Measurements from ENCODE around the gene MYO1C. TPM values are rescaled to one million over a fixed set of nuclear protein-coding genes. Genes with fewer than 3 reads are reported as not detected.
"Not testable (repeated sequence)": the region's sequence is repeated elsewhere in the genome, so short reads cannot be mapped to it uniquely, and the experiment has no call there.

MYO1C gene
- total RNA-seq, 1 donor from 2014 or later, result 134 TPM

GRCh38 chr17:1467898-1468492 is 24.5 kb downstream of the MYO1C start:
- DNase-seq (ENCODE audit: low read depth in 2 of 2), result no peak

GRCh38 chr17:1467258-1467657 is 25.2 kb downstream of the MYO1C start:
- no peak for DNase-seq (ENCODE audit: low read depth in 2 of 2)

- DNase-seq (ENCODE audit: low read depth in 2 of 2), result no peak
These were observed 28.3 kb downstream of the MYO1C start for GRCh38 chr17:1464186-1464585.

DNA sequence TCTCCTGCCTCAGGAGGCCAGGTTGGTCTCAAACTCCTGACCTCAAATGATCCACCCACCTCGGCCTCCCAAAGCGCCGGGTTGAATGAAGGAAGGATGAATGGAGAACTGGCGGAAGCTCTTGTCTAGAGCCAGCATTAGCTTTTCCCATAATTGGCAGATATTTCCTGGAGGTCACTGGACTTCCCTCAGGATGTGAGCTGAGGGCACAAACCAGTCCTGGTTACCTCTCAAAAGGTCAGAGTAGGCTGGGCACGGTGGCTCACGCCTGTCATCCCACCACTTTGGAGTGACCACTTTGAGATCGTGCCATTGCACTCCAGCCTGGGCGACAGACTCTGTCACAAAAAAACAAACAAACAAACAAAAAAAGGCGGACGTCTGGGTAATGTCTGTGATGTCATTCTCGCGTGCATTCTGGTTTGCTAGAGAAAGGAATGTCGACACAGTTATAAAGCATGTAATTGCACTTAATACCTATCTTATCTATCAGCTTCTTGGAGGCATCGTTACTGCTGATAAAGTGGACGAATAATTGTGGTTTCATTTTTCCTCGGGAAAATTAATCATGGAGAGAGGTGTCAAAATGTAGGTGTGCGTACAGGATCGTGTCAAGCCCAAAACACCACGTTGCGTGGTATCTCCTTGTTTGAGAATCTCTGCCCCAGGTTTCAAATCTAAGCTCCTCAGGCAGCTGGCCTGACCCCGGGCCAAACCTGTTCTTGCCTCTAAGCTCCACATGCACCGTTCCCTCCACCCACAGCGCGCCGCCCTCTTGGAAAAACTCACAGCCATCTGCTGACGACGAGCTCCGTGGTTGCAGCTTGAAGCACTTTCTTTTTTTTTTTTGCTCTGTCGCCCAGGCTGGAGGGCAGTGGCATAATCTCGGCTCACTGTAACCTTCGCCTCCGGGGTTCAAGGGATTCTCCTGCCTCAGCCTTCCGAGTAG is 30.0 kb downstream of the MYO1C start:
- peak in 1 of 2 donors; percentile 70 for DNase-seq (ENCODE audit: low read depth in 2 of 2)

DNA sequence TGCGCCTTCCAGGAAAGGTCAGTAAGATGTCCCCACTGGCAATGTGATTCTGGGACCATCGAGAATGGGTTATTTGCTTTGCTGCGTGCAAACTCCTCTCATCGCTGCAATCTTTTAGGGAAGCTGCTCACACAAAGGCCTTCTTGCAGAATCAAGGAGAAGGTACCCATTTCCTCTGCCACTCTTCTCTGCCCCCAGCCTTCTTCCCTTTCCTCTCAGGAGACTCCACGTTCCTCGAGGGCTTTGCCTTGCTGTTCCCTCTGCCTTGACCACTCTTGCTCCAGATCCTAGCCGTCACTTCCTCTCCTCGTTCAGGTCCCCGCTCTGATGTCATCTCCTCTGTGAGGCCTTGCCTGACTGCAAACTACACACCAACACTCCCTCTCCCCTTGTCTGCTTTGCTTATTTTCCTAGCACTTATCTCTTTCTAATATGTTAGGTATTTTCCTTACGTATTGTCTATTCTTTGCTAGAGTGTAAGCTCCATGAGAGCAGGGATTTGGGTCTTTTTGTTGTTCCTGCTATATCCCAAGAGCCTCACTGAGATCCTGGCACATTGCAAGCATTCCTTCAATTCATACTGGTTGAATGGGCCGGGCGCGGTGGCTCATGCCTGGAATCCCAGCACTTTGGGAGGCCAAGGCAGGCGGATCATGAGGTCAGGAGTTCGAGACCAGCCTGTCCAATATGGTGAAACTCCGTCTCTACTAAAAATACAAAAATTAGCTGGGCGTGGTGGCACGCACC is 31.1 kb downstream of the MYO1C start:
- DNase-seq (ENCODE audit: low read depth in 2 of 2), result peak in 1 of 2 donors; percentile 20

DNA sequence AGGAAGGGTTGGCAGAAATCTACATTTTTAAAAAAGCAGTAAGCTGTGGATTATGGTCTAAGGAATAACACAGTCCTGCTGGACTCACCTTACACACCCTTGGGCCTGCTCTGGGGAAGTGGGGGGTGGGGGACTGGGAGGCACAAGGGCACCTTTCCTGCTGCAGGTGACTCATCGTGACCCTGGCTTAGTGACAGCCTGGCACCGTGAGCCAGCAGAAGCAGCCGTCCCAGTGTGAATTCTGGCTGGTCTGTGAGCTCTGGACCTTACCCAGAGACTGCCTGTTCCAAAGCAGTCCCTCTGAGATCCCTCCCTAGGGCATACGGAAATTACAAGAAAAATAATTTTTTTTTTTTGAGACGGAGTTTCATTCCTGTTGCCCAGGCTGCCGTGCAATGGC is 32.3 kb downstream of the MYO1C start:
- peak; percentile 40 to 55 for DNase-seq (ENCODE audit: low read depth in 2 of 2)

DNA sequence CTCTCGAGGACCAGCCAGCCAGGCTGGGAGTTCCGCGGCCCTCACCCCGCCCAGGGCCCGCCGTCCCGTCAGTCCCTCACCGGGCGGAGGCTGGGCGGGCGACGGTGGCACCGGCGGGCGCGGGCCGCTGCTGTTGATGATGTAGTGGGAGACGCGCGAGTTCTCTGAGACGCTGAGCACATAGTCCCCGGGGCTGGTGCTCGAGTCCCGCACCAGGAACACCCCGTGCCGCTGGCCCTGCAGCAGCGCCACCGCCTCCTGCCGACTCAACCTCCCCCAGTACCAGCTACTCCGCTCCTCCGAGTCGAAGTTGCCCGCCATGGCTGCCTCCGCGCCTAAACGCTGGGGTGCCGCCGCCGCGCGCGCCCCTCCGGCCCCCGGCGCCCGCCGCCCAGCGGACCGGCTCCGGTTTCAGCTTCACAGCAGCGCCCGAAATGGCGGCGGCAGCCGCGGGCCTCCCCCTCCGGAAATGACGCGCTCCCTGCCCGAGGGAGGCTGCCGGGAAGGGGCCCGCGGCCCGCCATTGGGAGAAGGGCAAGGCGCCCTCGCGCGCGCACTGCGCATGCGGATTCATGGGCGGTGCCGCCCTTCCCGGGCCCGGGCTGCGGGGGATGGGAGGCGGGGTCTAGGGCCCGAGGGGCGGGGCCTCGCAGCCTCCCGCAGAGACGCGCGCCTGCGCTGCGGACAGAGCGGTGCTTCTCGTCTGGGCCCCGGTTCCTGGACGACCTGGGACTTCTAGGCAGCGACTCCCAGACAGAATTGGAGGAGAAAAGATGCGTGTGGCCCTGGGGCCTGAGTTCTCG is 36.5 kb downstream of the MYO1C start, which contains the start of gene CRK:
Gene CRK (minus strand): TSS at position 436 of the 803 bp plus-strand sequence. CDS start 115 bp downstream, at position 321.
- peak; percentile 96 to 98 for DNase-seq (ENCODE audit: low read depth in 2 of 2)

GRCh38 chr17:1455291-1455796 is 37.1 kb downstream of the MYO1C start:
- DNase-seq (ENCODE audit: low read depth in 2 of 2), result peak; percentile 72 to 76

DNA sequence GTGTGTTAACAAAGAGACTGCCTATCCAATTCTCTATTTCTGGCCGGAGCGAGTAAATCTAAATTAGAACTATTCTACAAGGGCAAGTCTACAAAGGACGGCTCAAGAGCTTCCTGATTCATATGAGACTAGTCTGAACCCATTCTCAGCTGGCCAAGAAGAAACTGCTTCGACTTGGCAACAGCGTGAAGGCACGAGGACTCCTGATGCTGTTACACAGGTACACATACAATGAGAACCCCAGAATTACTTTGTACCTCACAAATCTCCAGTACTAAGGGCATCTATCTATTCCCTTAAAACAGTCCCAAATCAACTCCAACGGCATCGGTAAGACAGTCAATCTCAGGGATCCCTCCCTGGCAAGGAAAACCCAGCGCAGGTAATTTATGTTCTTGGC is 37.9 kb downstream of the MYO1C start:
- DNase-seq (ENCODE audit: low read depth in 2 of 2), result peak in 1 of 2 donors; percentile 46

GRCh38 chr17:1453694-1454093 is 38.8 kb downstream of the MYO1C start:
- not testable (repeated sequence) for DNase-seq (ENCODE audit: low read depth in 2 of 2)

GRCh38 chr17:1452836-1453235 is 39.6 kb downstream of the MYO1C start:
- no peak for DNase-seq (ENCODE audit: low read depth in 2 of 2)

- DNase-seq (ENCODE audit: low read depth in 2 of 2), result not testable (repeated sequence)
These were observed 42.2 kb downstream of the MYO1C start for GRCh38 chr17:1450261-1450660.

DNA sequence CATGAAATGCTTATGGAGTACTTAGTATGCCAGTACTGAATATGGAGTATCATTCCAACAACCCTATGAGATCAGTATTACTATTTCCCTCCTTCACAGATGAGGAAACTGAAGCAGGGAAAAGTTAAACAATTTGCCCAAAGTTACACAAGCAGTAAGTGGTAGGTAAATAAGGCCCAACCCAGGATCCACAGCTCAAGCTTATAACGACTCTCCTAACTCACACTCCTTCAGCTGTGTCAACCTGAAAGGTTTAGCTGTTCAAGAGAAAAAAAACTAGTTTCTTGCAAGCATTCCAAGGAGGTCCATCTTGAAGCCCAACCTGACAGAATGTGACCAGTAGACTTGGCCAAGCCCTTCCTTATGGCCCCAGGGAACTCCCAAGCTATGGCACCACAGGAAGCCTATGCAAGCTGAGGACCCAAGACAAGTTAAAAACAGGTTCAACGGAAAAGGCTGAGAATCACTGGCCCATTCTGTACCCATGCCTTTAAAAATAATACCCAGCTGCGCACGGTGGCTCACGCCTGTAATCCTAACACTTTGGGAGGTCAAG is 43.0 kb downstream of the MYO1C start:
- no peak for DNase-seq (ENCODE audit: low read depth in 2 of 2)

- DNase-seq (ENCODE audit: low read depth in 2 of 2), result peak; percentile 44 to 85
These were observed 45.4 kb downstream of the MYO1C start for GRCh38 chr17:1447052-1447451.

GRCh38 chr17:1446201-1446600 is 46.3 kb downstream of the MYO1C start:
- no peak for DNase-seq (ENCODE audit: low read depth in 2 of 2)

- not testable (repeated sequence) for DNase-seq (ENCODE audit: low read depth in 2 of 2)
These were observed 46.8 kb downstream of the MYO1C start for GRCh38 chr17:1445695-1446094.

GRCh38 chr17:1442721-1443120 is 49.8 kb downstream of the MYO1C start:
- not testable (repeated sequence) for DNase-seq (ENCODE audit: low read depth in 2 of 2)

GRCh38 chr17:1442187-1442586 is 50.3 kb downstream of the MYO1C start:
- DNase-seq (ENCODE audit: low read depth in 2 of 2), result no peak

DNA sequence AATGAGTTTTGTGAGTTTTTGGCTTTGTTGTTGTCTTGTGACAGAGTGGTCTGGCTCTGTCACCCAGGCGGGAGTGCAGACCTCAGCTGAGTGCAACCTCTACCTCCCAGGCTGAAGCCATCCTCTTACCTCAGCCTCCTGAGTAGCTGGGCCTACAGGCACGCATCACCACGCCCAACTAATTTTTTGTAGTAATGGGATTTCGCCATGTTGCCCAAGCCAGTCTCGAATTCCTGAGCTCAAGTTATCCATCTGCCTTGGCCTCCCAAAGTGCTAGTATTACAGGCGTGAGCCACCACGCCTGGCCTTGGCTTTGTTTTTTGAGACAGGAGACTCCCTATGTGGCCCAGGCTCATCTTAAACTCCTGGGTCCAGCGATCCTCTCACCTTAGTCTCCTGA is 51.6 kb downstream of the MYO1C start:
- DNase-seq (ENCODE audit: low read depth in 2 of 2), result no peak

GRCh38 chr17:1438593-1439083 is 53.8 kb downstream of the MYO1C start:
- DNase-seq (ENCODE audit: low read depth in 2 of 2), result peak; percentile 20 to 45

Measured in lung microvascular endothelial cell (primary cell).